Naive thymus-derived CD8-positive, alpha-beta T cell (primary cell): Measurements from ENCODE around the gene ADSS1. TPM values are rescaled to one million over a fixed set of nuclear protein-coding genes. Genes with fewer than 3 reads are reported as not detected.
A peak's percentile ranks its signal among the peaks of the same experiment; 100 is the strongest.

Experiments used
- ATAC-seq, 2 donors: fragments of 150-1000 bp; cut with Tn5 transposase in 1 of 2; sonication (Bioruptor Pico), chemical (Tn5 transposase) in 1 of 2; 1 replicate in 1 of 2; 2 replicates in 1 of 2; pipeline ENCODE4 v1.10.0; 2021; ENCODE audit warnings: mild to moderate bottlenecking in 2 of 2, moderate library complexity in 2 of 2
- POLR2A ChIA-PET: fragments of 350-600 bp; sonication (Branson Sonifier 250); formaldehyde crosslinking; loops from one replicate; lab custom pipeline; 2021; ENCODE audit warnings: antibody characterized with exemption; lab: Charles Lee
- DNase-seq, 10 donors: peaks; one replicate each; pipeline versions ENCODE4 v3.0.0 to v3.0.0-alpha.2; 2020 to 2022
- H3K27ac Mint-ChIP-seq, 10 donors: one replicate each; pipeline ENCODE4 v1.8.0; 2020 to 2022; ENCODE audit warnings: mild to moderate bottlenecking in 10 of 10, mixed read lengths in 10 of 10, moderate library complexity in 4 of 10, inconsistent platforms in 1 of 10
- H3K27me3 Mint-ChIP-seq, 5 donors: one replicate each; pipeline ENCODE4 v1.8.0; 2021 to 2022; ENCODE audit warnings: mixed read lengths in 5 of 5
- H3K36me3 Mint-ChIP-seq, 3 donors: one replicate each; pipeline ENCODE4 v1.8.0; 2020 to 2022; ENCODE audit warnings: mixed read lengths in 3 of 3, mild to moderate bottlenecking in 2 of 3, inconsistent platforms in 1 of 3
- H3K4me1 Mint-ChIP-seq, 4 donors: one replicate each; pipeline ENCODE4 v1.8.0; 2021 to 2022; ENCODE audit warnings: mixed read lengths in 4 of 4
- H3K4me3 Mint-ChIP-seq, 10 donors: one replicate each; pipeline ENCODE4 v1.8.0; 2020 to 2022; ENCODE audit warnings: mild to moderate bottlenecking in 10 of 10, mixed read lengths in 10 of 10, moderate library complexity in 6 of 10, inconsistent platforms in 1 of 10
- H3K9me3 Mint-ChIP-seq, 9 donors: one replicate each; pipeline ENCODE4 v1.8.0; 2020 to 2022; ENCODE audit warnings: mixed read lengths in 9 of 9, mild to moderate bottlenecking in 3 of 9, inconsistent platforms in 1 of 9, moderate library complexity in 1 of 9
- polyA plus RNA-seq, 3 donors: library from polyadenylated mRNA; unstranded; fragments of 300-500 nt; fragmentation: Illumina TruSeq; gene quantifications; one replicate each; pipeline ENCODE4 v1.2.3, GENCODE V29; 2021
- total RNA-seq, 8 experiments: library from RNA in 2 of 8; stranded (reverse) in 2 of 8; gene quantifications; one replicate each; pipeline ENCODE4 v1.2.3 and lab custom pipeline; 2021 to 2026

Gene ADSS1
- total and polyA plus RNA-seq, 5 experiments from 2014 or later: 0.61 to 5.5 (median 3.1) TPM

GRCh38 chr14:104734051-104734587 lies 10.1 kb downstream of the ADSS1 start:
- H3K4me3 Mint-ChIP-seq: no peak overlapping the region
- POLR2A ChIA-PET: no interaction called here
- H3K4me1 Mint-ChIP-seq: peaks cover 0 to 2% (median 0%) of the 10 kb centered on the region in 4 donors
- no peaks in the 10 kb centered on the region for H3K27me3 Mint-ChIP-seq
- no peak for DNase-seq
- H3K36me3 Mint-ChIP-seq: no peaks in the 10 kb centered on the region
- H3K9me3 Mint-ChIP-seq: no peaks in the 10 kb centered on the region
- H3K27ac Mint-ChIP-seq: peak overlapping the region in 1 of 10 donors; percentile 31
- ATAC-seq: no peak

GRCh38 chr14:104734601-104734990 lies 10.6 kb downstream of the ADSS1 start:
- peaks cover 0 to 2% (median 0%) of the 10 kb centered on the region in 4 donors for H3K4me1 Mint-ChIP-seq
- H3K4me3 Mint-ChIP-seq: no peak overlapping the region
- ATAC-seq (no peak), DNase-seq (no peak)
- no peaks in the 10 kb centered on the region for H3K36me3 Mint-ChIP-seq
- no peak overlapping the region for H3K27ac Mint-ChIP-seq
- H3K27me3 Mint-ChIP-seq: no peaks in the 10 kb centered on the region
- no peaks in the 10 kb centered on the region for H3K9me3 Mint-ChIP-seq
- POLR2A ChIA-PET: no interaction called here

- POLR2A ChIA-PET: interaction anchor here (0.6 kb wide), 1 partner anchor 23 kb away, joined by 7 read pairs; no protein-coding TSS in a partner anchor
- no peaks in the 10 kb centered on the region for H3K36me3 Mint-ChIP-seq
- H3K27ac Mint-ChIP-seq: peak overlapping the region in 1 of 10 donors; percentile 75
- H3K4me1 Mint-ChIP-seq: peaks cover 0 to 2% (median 0%) of the 10 kb centered on the region in 4 donors
- no peaks in the 10 kb centered on the region for H3K27me3 Mint-ChIP-seq
- H3K9me3 Mint-ChIP-seq: no peaks in the 10 kb centered on the region
- ATAC-seq: no peak
- DNase-seq: no peak
- H3K4me3 Mint-ChIP-seq: no peak overlapping the region
Measured at GRCh38 chr14:104734991-104735779, 11.2 kb downstream of the ADSS1 start.

- peak overlapping the region in 1 of 10 donors; percentile 75 for H3K27ac Mint-ChIP-seq
Measured at GRCh38 chr14:104735830-104736642, 12.0 kb downstream of the ADSS1 start.

GRCh38 chr14:104738375-104739019 lies 14.5 kb downstream of the ADSS1 start:
- POLR2A ChIA-PET: no interaction called here
- Mint-ChIP-seq H3K36me3 (no peaks in the 10 kb centered on the region), H3K9me3 (no peaks in the 10 kb centered on the region), H3K27me3 (no peaks in the 10 kb centered on the region), H3K27ac (peak overlapping the region in 1 of 10 donors; percentile 18), H3K4me1 (peaks cover 0 to 2% (median 0%) of the 10 kb centered on the region in 4 donors), H3K4me3 (no peak overlapping the region)
- ATAC-seq: no peak
- no peak for DNase-seq

More at GRCh38 chr14:104735830-104736642, 12.0 kb downstream of the ADSS1 start:
- Mint-ChIP-seq H3K27me3 (no peaks in the 10 kb centered on the region), H3K4me3 (no peak overlapping the region), H3K36me3 (no peaks in the 10 kb centered on the region), H3K4me1 (peaks cover 0 to 2% (median 0%) of the 10 kb centered on the region in 4 donors), H3K9me3 (no peaks in the 10 kb centered on the region)
- ATAC-seq (no peak), DNase-seq (no peak)
- POLR2A ChIA-PET: interaction anchor here (0.6 kb wide), 1 partner anchor 23 kb away, joined by 7 read pairs; no protein-coding TSS in a partner anchor

- H3K36me3 Mint-ChIP-seq: no peaks in the 10 kb centered on the region
- H3K27me3 Mint-ChIP-seq: no peaks in the 10 kb centered on the region
- no peak overlapping the region for H3K27ac Mint-ChIP-seq
- H3K4me1 Mint-ChIP-seq: peaks cover 0 to 2% (median 0%) of the 10 kb centered on the region in 4 donors
- ATAC-seq (no peak), DNase-seq (no peak)
- H3K9me3 Mint-ChIP-seq: no peaks in the 10 kb centered on the region
- no peak overlapping the region for H3K4me3 Mint-ChIP-seq
- POLR2A ChIA-PET: no interaction called here
Measured at GRCh38 chr14:104739026-104739425, 15.0 kb downstream of the ADSS1 start.

- ATAC-seq (no peak), DNase-seq (peak in 1 of 10 donors; percentile 11)
- H3K27me3 Mint-ChIP-seq: no peaks in the 10 kb centered on the region
- H3K36me3 Mint-ChIP-seq: no peaks in the 10 kb centered on the region
- H3K27ac Mint-ChIP-seq: no peak overlapping the region
- H3K4me3 Mint-ChIP-seq: no peak overlapping the region
- H3K9me3 Mint-ChIP-seq: no peaks in the 10 kb centered on the region
- POLR2A ChIA-PET: no interaction called here
- peaks cover 0 to 2% (median 0%) of the 10 kb centered on the region in 4 donors for H3K4me1 Mint-ChIP-seq
Measured at GRCh38 chr14:104739546-104740516, 15.8 kb downstream of the ADSS1 start.

GRCh38 chr14:104741108-104741802 lies 17.2 kb downstream of the ADSS1 start:
- ATAC-seq (no peak), DNase-seq (peak in 1 of 10 donors; percentile 50)
- Mint-ChIP-seq H3K36me3 (no peaks in the 10 kb centered on the region), H3K9me3 (no peaks in the 10 kb centered on the region), H3K27me3 (no peaks in the 10 kb centered on the region), H3K4me1 (peaks cover 0 to 4% (median under 1%) of the 10 kb centered on the region in 4 donors), H3K4me3 (no peak overlapping the region), H3K27ac (peak overlapping the region in 1 of 10 donors; percentile 40)
- POLR2A ChIA-PET: no interaction called here

- Mint-ChIP-seq H3K27ac (no peak overlapping the region), H3K27me3 (no peaks in the 10 kb centered on the region), H3K4me1 (peaks cover 0 to 4% (median 0%) of the 10 kb centered on the region in 4 donors), H3K4me3 (no peak overlapping the region), H3K9me3 (no peaks in the 10 kb centered on the region), H3K36me3 (no peaks in the 10 kb centered on the region)
- peak in 1 of 10 donors; percentile 50 for DNase-seq
- POLR2A ChIA-PET: no interaction called here
- no peak for ATAC-seq
Measured at GRCh38 chr14:104741803-104742251, 17.8 kb downstream of the ADSS1 start.

GRCh38 chr14:104742586-104743455 lies 18.8 kb downstream of the ADSS1 start:
- no peak for ATAC-seq
- Mint-ChIP-seq H3K27me3 (no peaks in the 10 kb centered on the region), H3K4me3 (no peak overlapping the region), H3K4me1 (peaks cover 0 to 4% (median 0%) of the 10 kb centered on the region in 4 donors), H3K36me3 (no peaks in the 10 kb centered on the region), H3K9me3 (no peaks in the 10 kb centered on the region), H3K27ac (no peak overlapping the region)
- peak in 1 of 10 donors; percentile 35 for DNase-seq
- POLR2A ChIA-PET: interaction anchor here (0.6 kb wide), 1 partner anchor 24 kb away, joined by 3 read pairs; no protein-coding TSS in a partner anchor
